GM12878 (cell line): ENCODE data around the gene AAMP. TPM values are rescaled to one million over a fixed set of nuclear protein-coding genes. Genes with fewer than 3 reads are reported as not detected.
A peak's percentile ranks its signal among the peaks of the same experiment; 100 is the strongest.

Experiments
- BHLHE40 ChIP-seq, 2 experiments: fragments of 450-650 bp in 1 of 2; IDR thresholded peaks; 2 replicates each; pipeline ENCODE4 v1.6.1; 2011 to 2017; ENCODE audit warnings: low read depth in 2 of 2, borderline replicate concordance in 1 of 2, improper control_type of control experiment in 1 of 2, low read length in 1 of 2, mild to moderate bottlenecking in 1 of 2
- CHD1 ChIP-seq: IDR thresholded peaks from 2 replicates; pipeline ENCODE4 v1.6.1; 2012; ENCODE audit warnings: low read depth, low read length, improper control_type of control experiment
- EP300 ChIP-seq, 2 experiments: fragments of 150-350 bp in 1 of 2; IDR thresholded peaks; 2 replicates each; pipeline ENCODE4 v1.6.1; 2011 to 2012; ENCODE audit warnings: low read depth in 2 of 2, low read length in 2 of 2, borderline replicate concordance in 1 of 2, improper control_type of control experiment in 1 of 2, inconsistent platforms in 1 of 2; ENCODE audit not compliant: control insufficient read depth in 1 of 2
- ESRRA ChIP-seq: IDR thresholded peaks from 2 replicates; pipeline ENCODE4 v1.6.1; 2012; ENCODE audit warnings: mild to moderate bottlenecking, low read length, improper control_type of control experiment
- GABPA ChIP-seq: IDR thresholded peaks from 2 replicates; pipeline ENCODE4 v1.6.1; 2014; ENCODE audit warnings: antibody characterized with exemption, low read depth, mild to moderate bottlenecking, inconsistent platforms
- KLF5 ChIP-seq: fragments of 450-650 bp; IDR thresholded peaks from 2 replicates; pipeline ENCODE4 v1.6.1; 2014; ENCODE audit warnings: mild to moderate bottlenecking; ENCODE audit not compliant: partially characterized antibody
- MLLT1 ChIP-seq: fragments of 450-650 bp; IDR thresholded peaks from 2 replicates; pipeline ENCODE4 v1.6.1; 2016; ENCODE audit warnings: mild to moderate bottlenecking
- MYB ChIP-seq: fragments of 150-350 bp; IDR thresholded peaks from 2 replicates; pipeline ENCODE4 v1.6.1; 2014; ENCODE audit warnings: mild to moderate bottlenecking, low read depth, low read length, borderline replicate concordance
- NFIC ChIP-seq: IDR thresholded peaks from 2 replicates; pipeline ENCODE4 v1.6.1; 2012; ENCODE audit warnings: low read depth, mild to moderate bottlenecking, inconsistent platforms, low read length, moderate library complexity
- NR2F1 ChIP-seq: fragments of 450-650 bp; conservative IDR thresholded peaks from 2 replicates; pipeline ENCODE4 v1.6.1; 2017; ENCODE audit warnings: mild to moderate bottlenecking
- SMAD1 ChIP-seq: fragments of 450-650 bp; IDR thresholded peaks from 2 replicates; pipeline ENCODE4 v1.6.1; 2018; ENCODE audit warnings: mild to moderate bottlenecking, low read depth; ENCODE audit not compliant: partially characterized antibody
- SRF ChIP-seq, 2 experiments: IDR thresholded peaks; 2 replicates each; pipeline ENCODE4 v1.6.1; 2011; ENCODE audit warnings: low read depth in 2 of 2, low read length in 2 of 2, mild to moderate bottlenecking in 1 of 2, moderate library complexity in 1 of 2
- WRNIP1 ChIP-seq: IDR thresholded peaks from 2 replicates; pipeline ENCODE4 v1.6.1; 2011; ENCODE audit warnings: low read depth, low read length, improper control_type of control experiment, borderline replicate concordance
- ZNF217 ChIP-seq: fragments of 450-650 bp; IDR thresholded peaks from 2 replicates; pipeline ENCODE4 v1.6.1; 2017; ENCODE audit warnings: antibody characterized with exemption, mild to moderate bottlenecking
- polyA plus RNA-seq, 11 experiments: library from polyadenylated mRNA; depleted of rRNA in 4 of 11; unstranded in 6 of 11; stranded (reverse) in 5 of 11; fragments of >200 nt; fragmentation: Nextera tagmentation in 4 of 11; fragmentation: Illumina TruSeq in 1 of 11; extraction: Ambion mirVana in 4 of 11; extraction: Trizol in 1 of 11; gene quantifications; 1 replicate in 1 of 11; 2 replicates in 10 of 11; pipeline versions ENCODE4 v1.2.1 to v1.2.3, GENCODE V29; 2011 to 2016; ENCODE audit warnings: inconsistent platforms in 2 of 11, missing spikeins in 2 of 11, low read depth in 1 of 11
- total RNA-seq, 4 experiments: library from RNA; depleted of rRNA in 3 of 4; stranded (reverse); fragments of >200 nt in 3 of 4; fragmentation: Illumina TruSeq in 1 of 4; extraction: Trizol in 1 of 4; gene quantifications; 2 replicates each; pipeline versions ENCODE4 v1.2.1 to v1.2.3, GENCODE V29; 2013 to 2021
- TF ChIP-seq, protein P1 (sequence below): IDR thresholded peaks from 2 replicates; pipeline ENCODE4 v1.6.1; 2012; ENCODE audit warnings: low read depth, low read length, improper control_type of control experiment
- TF ChIP-seq, protein P2 (sequence below): IDR thresholded peaks from 2 replicates; pipeline ENCODE4 v1.6.1; 2012; ENCODE audit warnings: improper control_type of control experiment, low read depth, low read length; ENCODE audit not compliant: insufficient replicate concordance
- TF ChIP-seq, protein P3 (sequence below): fragments of 450-650 bp; formaldehyde crosslinking; IDR thresholded peaks from 2 replicates; pipeline ENCODE4 v1.4.0; 2020; ENCODE audit warnings: mild to moderate bottlenecking, moderate library complexity

AAMP gene
- total and polyA plus RNA-seq, 10 of the 15 experiments (the other 5 are each of a cell fraction or from before 2014, with no cell fraction given) = 4.4 to 140 (median 81.9) TPM

DNA sequence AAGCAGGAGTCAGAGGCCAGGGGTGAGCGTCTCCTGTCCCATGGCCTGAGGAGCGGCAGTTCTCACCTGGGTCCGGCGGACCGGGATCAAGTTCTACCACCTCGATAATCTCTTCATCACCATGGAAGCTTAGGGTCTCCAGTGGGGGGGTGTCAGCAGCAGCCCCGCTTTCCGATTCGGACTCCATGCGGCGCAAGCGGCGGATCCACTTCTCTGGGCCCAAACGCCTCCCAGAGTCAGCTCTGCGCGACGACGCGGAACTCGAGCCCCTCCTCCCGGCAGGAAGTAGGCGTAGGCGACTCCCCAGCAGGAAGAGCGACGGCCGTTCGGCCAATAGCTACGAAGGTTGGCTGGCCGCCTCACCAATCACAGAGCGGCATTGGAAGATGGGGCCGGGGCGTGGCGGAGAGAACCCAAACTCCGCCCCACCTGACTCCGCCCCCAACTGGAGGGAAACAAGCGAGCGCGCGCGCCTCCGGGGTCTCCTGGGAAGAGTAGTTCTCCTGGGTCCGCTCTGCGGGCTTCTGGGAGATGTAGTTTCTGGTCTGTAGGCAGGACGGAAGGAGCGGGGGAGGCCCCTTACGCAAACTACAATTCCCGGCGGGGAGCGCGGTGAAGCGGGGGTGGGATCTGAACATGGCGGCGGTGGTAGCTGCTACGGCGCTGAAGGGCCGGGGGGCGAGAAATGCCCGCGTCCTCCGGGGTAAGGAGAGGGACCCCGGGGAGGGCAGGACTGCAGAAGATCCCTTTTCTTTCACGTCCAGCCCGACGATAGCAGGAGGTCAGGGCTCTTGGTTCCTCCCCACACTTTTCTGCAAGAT is at the start of gene AAMP, which contains the start of gene PNKD (continued):
- TF ChIP-seq MYB (no peak), SRF (IDR thresholded peaks at IDR 0.05; ENCODE audit: low read depth in 2 of 2, low read length in 2 of 2) (no peak), SMAD1 (no peak), NR2F1 (peak; percentile 65), KLF5 (peak; percentile 92), GABPA (peak; percentile 82), ZNF217 (no peak; the same call in 1 of the 2 replicates), EP300 (IDR thresholded peaks at IDR 0.05; ENCODE audit: borderline replicate concordance in 1 of 2, control insufficient read depth in 1 of 2, low read depth in 2 of 2, low read length in 2 of 2) (no peak), ESRRA (0 out of 2 replicates have a peak, but pooled peaks have one; percentile 28), WRNIP1 (no peak), CHD1 (no peak), NFIC (no peak), MLLT1 (peak; percentile 95), BHLHE40 (IDR thresholded peaks at IDR 0.05; ENCODE audit: borderline replicate concordance in 1 of 2, low read depth in 2 of 2, low read length in 1 of 2) (peak; percentile 13 to 33; a peak in 2 of 4 replicates)
- TF ChIP-seq, protein P1, sequence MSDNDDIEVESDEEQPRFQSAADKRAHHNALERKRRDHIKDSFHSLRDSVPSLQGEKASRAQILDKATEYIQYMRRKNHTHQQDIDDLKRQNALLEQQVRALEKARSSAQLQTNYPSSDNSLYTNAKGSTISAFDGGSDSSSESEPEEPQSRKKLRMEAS = peak; percentile 34; the same call in 1 of the 2 replicates
- TF ChIP-seq, protein P2, sequence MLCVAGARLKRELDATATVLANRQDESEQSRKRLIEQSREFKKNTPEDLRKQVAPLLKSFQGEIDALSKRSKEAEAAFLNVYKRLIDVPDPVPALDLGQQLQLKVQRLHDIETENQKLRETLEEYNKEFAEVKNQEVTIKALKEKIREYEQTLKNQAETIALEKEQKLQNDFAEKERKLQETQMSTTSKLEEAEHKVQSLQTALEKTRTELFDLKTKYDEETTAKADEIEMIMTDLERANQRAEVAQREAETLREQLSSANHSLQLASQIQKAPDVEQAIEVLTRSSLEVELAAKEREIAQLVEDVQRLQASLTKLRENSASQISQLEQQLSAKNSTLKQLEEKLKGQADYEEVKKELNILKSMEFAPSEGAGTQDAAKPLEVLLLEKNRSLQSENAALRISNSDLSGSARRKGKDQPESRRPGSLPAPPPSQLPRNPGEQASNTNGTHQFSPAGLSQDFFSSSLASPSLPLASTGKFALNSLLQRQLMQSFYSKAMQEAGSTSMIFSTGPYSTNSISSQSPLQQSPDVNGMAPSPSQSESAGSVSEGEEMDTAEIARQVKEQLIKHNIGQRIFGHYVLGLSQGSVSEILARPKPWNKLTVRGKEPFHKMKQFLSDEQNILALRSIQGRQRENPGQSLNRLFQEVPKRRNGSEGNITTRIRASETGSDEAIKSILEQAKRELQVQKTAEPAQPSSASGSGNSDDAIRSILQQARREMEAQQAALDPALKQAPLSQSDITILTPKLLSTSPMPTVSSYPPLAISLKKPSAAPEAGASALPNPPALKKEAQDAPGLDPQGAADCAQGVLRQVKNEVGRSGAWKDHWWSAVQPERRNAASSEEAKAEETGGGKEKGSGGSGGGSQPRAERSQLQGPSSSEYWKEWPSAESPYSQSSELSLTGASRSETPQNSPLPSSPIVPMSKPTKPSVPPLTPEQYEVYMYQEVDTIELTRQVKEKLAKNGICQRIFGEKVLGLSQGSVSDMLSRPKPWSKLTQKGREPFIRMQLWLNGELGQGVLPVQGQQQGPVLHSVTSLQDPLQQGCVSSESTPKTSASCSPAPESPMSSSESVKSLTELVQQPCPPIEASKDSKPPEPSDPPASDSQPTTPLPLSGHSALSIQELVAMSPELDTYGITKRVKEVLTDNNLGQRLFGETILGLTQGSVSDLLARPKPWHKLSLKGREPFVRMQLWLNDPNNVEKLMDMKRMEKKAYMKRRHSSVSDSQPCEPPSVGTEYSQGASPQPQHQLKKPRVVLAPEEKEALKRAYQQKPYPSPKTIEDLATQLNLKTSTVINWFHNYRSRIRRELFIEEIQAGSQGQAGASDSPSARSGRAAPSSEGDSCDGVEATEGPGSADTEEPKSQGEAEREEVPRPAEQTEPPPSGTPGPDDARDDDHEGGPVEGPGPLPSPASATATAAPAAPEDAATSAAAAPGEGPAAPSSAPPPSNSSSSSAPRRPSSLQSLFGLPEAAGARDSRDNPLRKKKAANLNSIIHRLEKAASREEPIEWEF = no peak
- TF ChIP-seq, protein P3, sequence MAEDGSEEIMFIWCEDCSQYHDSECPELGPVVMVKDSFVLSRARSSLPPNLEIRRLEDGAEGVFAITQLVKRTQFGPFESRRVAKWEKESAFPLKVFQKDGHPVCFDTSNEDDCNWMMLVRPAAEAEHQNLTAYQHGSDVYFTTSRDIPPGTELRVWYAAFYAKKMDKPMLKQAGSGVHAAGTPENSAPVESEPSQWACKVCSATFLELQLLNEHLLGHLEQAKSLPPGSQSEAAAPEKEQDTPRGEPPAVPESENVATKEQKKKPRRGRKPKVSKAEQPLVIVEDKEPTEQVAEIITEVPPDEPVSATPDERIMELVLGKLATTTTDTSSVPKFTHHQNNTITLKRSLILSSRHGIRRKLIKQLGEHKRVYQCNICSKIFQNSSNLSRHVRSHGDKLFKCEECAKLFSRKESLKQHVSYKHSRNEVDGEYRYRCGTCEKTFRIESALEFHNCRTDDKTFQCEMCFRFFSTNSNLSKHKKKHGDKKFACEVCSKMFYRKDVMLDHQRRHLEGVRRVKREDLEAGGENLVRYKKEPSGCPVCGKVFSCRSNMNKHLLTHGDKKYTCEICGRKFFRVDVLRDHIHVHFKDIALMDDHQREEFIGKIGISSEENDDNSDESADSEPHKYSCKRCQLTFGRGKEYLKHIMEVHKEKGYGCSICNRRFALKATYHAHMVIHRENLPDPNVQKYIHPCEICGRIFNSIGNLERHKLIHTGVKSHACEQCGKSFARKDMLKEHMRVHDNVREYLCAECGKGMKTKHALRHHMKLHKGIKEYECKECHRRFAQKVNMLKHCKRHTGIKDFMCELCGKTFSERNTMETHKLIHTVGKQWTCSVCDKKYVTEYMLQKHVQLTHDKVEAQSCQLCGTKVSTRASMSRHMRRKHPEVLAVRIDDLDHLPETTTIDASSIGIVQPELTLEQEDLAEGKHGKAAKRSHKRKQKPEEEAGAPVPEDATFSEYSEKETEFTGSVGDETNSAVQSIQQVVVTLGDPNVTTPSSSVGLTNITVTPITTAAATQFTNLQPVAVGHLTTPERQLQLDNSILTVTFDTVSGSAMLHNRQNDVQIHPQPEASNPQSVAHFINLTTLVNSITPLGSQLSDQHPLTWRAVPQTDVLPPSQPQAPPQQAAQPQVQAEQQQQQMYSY (CRISPR knock-in tag) = no peak
